RWPE1 (cell line): ENCODE measurements around the gene NID1.
A peak's percentile ranks its signal among the peaks of the same experiment; 100 is the strongest.
"Not testable (repeated sequence)": the region's sequence is repeated elsewhere in the genome, so short reads cannot be mapped to it uniquely, and the experiment has no call there.

Experiments used
- CTCF ChIA-PET: fragments of 350-600 bp; sonication (Branson Sonifier 250); formaldehyde crosslinking; extraction: SDS; loops from one replicate; lab custom pipeline; 2021; lab: Yijun Ruan, JAX
- POLR2A ChIA-PET: fragments of 400-600 bp; formaldehyde crosslinking; extraction: SDS; loops from one replicate; lab custom pipeline; 2020; ENCODE audit warnings: antibody characterized with exemption; ENCODE audit not compliant: low non-redundant PET; lab: Yijun Ruan, JAX
- DNase-seq: peaks from one replicate; pipeline ENCODE4 v3.0.0; 2012; ENCODE audit warnings: low spot score
- H3K27ac ChIP-seq: fragments of 450-650 bp; 2 replicates; pipeline ENCODE4 v1.5.1; 2017
- TF ChIP-seq, protein P1 (sequence below): fragments of 450-650 bp; conservative IDR thresholded peaks from 2 replicates; pipeline ENCODE4 v1.5.1; 2017; ENCODE audit warnings: low read depth, mild to moderate bottlenecking

NID1 gene

GRCh38 chr1:235972311-235972689 lies 92.6 kb downstream of the NID1 start:
- H3K27ac ChIP-seq: peak overlapping the region; percentile 71
- DNase-seq: no peak
- POLR2A ChIA-PET: no interaction called here

DNA sequence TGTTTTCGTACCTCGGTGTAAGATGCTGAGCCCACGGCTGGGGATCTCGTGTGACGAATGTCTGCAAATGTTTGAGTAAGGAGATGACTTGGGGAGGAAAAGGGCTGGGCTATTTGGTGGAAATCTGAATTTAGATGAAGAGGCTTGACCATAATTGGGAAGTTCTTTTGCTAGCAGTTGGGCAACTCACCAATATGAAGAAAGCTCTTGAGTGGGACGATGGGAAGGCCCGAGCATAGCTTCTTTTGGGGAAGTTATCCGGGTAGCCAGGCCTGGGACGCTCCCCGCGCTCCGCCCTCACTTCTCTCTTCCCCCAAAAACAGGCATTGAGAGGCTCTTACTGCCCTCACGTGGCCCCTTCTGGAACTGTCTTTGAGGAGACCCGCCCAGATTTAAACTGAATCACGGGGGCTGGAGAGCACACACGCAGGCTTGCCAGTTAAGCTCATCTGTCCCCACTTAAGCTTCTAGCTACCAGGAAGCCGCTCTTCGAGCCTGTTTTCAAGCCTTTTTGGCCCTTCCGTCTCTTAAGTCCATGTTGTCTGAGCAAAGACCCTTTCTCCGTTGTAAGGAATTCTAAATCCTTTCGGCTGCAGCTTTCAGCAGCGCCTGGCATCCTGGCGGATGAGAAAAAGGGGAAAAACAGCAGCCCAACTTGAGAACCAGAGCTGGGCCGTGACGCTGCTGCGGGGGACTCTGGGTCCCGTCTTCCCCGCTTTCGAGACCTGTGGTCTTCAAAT lies 93.1 kb downstream of the NID1 start:
- H3K27ac ChIP-seq: peak overlapping the region; percentile 71
- CTCF ChIA-PET: interaction anchor here (0.5 to 2.1 kb wide), 37 partner anchors 9 to 657 kb away, joined by 3 to 35 read pairs (median 4); partner anchors contain the start of genes LYST and TBCE
- POLR2A ChIA-PET: no interaction called here
- TF ChIP-seq, protein P1, sequence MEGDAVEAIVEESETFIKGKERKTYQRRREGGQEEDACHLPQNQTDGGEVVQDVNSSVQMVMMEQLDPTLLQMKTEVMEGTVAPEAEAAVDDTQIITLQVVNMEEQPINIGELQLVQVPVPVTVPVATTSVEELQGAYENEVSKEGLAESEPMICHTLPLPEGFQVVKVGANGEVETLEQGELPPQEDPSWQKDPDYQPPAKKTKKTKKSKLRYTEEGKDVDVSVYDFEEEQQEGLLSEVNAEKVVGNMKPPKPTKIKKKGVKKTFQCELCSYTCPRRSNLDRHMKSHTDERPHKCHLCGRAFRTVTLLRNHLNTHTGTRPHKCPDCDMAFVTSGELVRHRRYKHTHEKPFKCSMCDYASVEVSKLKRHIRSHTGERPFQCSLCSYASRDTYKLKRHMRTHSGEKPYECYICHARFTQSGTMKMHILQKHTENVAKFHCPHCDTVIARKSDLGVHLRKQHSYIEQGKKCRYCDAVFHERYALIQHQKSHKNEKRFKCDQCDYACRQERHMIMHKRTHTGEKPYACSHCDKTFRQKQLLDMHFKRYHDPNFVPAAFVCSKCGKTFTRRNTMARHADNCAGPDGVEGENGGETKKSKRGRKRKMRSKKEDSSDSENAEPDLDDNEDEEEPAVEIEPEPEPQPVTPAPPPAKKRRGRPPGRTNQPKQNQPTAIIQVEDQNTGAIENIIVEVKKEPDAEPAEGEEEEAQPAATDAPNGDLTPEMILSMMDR: peak; percentile 85
- peak; percentile 84 for DNase-seq

More at GRCh38 chr1:235972311-235972689, 92.6 kb downstream of the NID1 start:
- CTCF ChIA-PET: interaction anchor here (0.6 to 2.1 kb wide), 22 partner anchors 12 to 658 kb away, joined by 3 to 35 read pairs (median 5); partner anchors contain the start of gene LYST
- TF ChIP-seq, protein P1: no peak

DNA sequence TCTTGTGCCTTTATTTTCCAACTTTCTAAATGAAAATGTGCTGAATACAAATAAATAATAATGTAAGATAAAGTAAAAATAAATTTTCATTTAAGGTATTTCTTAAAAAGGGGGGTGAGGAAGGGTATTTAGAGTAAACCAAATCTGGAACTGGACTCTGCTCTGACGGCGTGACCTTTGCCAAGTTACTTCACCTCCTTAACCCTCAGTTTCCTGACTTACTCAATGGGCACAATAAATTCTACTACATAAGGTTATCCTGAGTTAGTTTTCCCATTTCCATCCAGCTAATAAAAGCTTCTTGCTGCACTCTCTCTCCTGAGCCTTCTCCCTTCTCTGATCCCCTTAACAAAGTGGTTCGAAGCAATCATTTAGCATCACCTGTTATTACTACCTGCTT lies 93.9 kb downstream of the NID1 start:
- CTCF ChIA-PET: interaction anchor here (0.5 to 2.1 kb wide), 27 partner anchors 9 to 604 kb away, joined by 3 to 35 read pairs (median 4); partner anchors contain the start of genes LYST and TBCE
- no peak overlapping the region for H3K27ac ChIP-seq
- TF ChIP-seq, protein P1: no peak
- DNase-seq: no peak
- POLR2A ChIA-PET: no interaction called here

- POLR2A ChIA-PET: no interaction called here
- CTCF ChIA-PET: no interaction called here
- TF ChIP-seq, protein P1: no peak
Observed at GRCh38 chr1:235968831-235969230, 96.1 kb downstream of the NID1 start.

GRCh38 chr1:235966134-235966533 lies 98.8 kb downstream of the NID1 start:
- CTCF ChIA-PET, POLR2A ChIA-PET: not testable (repeated sequence)

More at GRCh38 chr1:235968831-235969230, 96.1 kb downstream of the NID1 start:
- DNase-seq: no peak
- no peak overlapping the region for H3K27ac ChIP-seq

DNA sequence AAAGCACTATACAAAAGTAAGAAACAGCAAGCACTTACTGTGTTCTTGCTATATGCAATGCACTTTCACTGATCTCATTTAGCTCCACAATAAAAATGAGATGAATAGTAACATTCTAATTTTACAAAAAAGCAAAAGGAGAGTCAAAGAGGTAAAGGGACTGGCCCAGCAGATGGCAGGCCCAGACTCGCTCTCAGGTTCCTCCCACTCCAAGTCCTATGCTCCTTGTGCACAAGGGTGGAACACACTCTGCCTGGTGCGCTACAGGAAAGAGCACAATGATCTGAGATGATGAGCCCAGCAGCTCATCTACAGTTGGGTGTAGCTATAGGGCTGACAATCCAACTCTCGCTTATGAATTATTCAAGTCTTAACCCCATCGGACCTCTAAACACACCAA lies 104.1 kb downstream of the NID1 start:
- CTCF ChIA-PET: interaction anchor here (0.6 to 1.3 kb wide), 3 partner anchors 11 to 37 kb away, joined by 3 to 7 read pairs (median 3); no protein-coding TSS in a partner anchor
- no peak overlapping the region for H3K27ac ChIP-seq
- POLR2A ChIA-PET: no interaction called here
- DNase-seq: no peak
- TF ChIP-seq, protein P1: no peak

More at GRCh38 chr1:235966134-235966533, 98.8 kb downstream of the NID1 start:
- not testable (repeated sequence) for DNase-seq, H3K27ac ChIP-seq

GRCh38 chr1:235958021-235958420 lies 106.9 kb downstream of the NID1 start:
- ChIA-PET POLR2A (no interaction called here), CTCF (no interaction called here)

More at GRCh38 chr1:235958021-235958420, 106.9 kb downstream of the NID1 start:
- TF ChIP-seq, protein P1: no peak
- no peak for DNase-seq
- no peak overlapping the region for H3K27ac ChIP-seq
